K562 (cell line): Measurements from ENCODE around the gene ARSI. TPM values are rescaled to one million over a fixed set of nuclear protein-coding genes. Genes with fewer than 3 reads are reported as not detected.

Experiments
- ATAC-seq: fragments of 200-7000 bp; cut with Tn5 transposase; 3 replicates; pipeline ENCODE4 v1.9.1; 2020; ENCODE audit warnings: moderate library complexity
- BruUV-seq: library from RNA; stranded (reverse); fragments of 400-500 nt; replicated peaks from 2 replicates; lab custom pipeline; 2021; lab: Mats Ljungman, UMichigan
- CTCF ChIA-PET: fragments of 300-600 bp; formaldehyde crosslinking; extraction: SDS; loops from one replicate; lab custom pipeline; 2021; ENCODE audit warnings: low intra/inter-chr PET ratio; lab: Yijun Ruan, JAX
- POLR2A ChIA-PET: fragments of 300-600, 350-650 bp; sonication (Branson Sonifier 250); formaldehyde crosslinking; extraction: SDS; loops from one replicate; lab custom pipeline; 2021; ENCODE audit warnings: antibody characterized with exemption, inconsistent platforms; lab: Yijun Ruan, JAX
- DNase-seq, 4 experiments: peaks; one replicate each; pipeline versions ENCODE4 v3.0.0 to v3.0.0-alpha.2; 2011 to 2018; ENCODE audit warnings: low spot score in 3 of 4, mixed read lengths in 3 of 4; ENCODE audit errors: extremely low read depth in 1 of 4
- FAIRE-seq: peaks from 2 replicates; lab custom pipeline; 2011; peaks lifted over from hg19 to GRCh38; lab: Jason Lieb, UNC
- H2AFZ ChIP-seq: 2 replicates; pipeline ENCODE4 v1.6.0; 2011; ENCODE audit warnings: low read depth, low read length, control low read depth, inconsistent platforms
- H3K27ac ChIP-seq: fragments of 200-600 bp; 3 replicates; pipeline ENCODE4 v1.8.0; 2011; ENCODE audit warnings: low read depth, mild to moderate bottlenecking, control low read depth, inconsistent platforms, low read length, moderate library complexity, mixed read lengths; ENCODE audit errors: extremely low read depth
- H3K27me3 ChIP-seq, 2 experiments: fragments of 300-600 bp in 1 of 2; 2 replicates in 1 of 2; 3 replicates in 1 of 2; pipeline versions ENCODE4 v1.6.0 to v1.8.0; 2011; ENCODE audit warnings: inconsistent platforms in 2 of 2, low read length in 2 of 2, mild to moderate bottlenecking in 1 of 2, mixed read lengths in 1 of 2, moderate library complexity in 1 of 2; ENCODE audit not compliant: control insufficient read depth in 2 of 2, insufficient read depth in 2 of 2
- H3K36me3 ChIP-seq: fragments of 300-600 bp; 3 replicates; pipeline ENCODE4 v1.8.0; 2011; ENCODE audit warnings: mild to moderate bottlenecking, low read length, inconsistent platforms; ENCODE audit not compliant: control insufficient read depth, insufficient read depth
- H3K4me1 ChIP-seq, 2 experiments: fragments of 200-600 bp in 1 of 2; replicated peaks in 1 of 2; 2 replicates in 1 of 2; 3 replicates in 1 of 2; pipeline versions ENCODE4 v1.5.1 to v1.8.0; 2011; ENCODE audit warnings: inconsistent platforms in 2 of 2, low read length in 2 of 2, mild to moderate bottlenecking in 1 of 2, mixed read lengths in 1 of 2, moderate library complexity in 1 of 2; ENCODE audit not compliant: control insufficient read depth in 2 of 2, insufficient read depth in 2 of 2
- H3K4me2 ChIP-seq: 2 replicates; pipeline ENCODE4 v1.6.1; 2011; ENCODE audit warnings: low read length, control low read depth, inconsistent platforms, mixed read lengths; ENCODE audit not compliant: insufficient read depth
- H3K4me3 ChIP-seq: fragments of 200-600 bp; sonication (generic), shearing (Covaris generic); 2 replicates; pipeline ENCODE4 v1.5.1; 2016; ENCODE audit warnings: control low read depth, inconsistent platforms
- H3K79me2 ChIP-seq: fragments of 200-600 bp; 3 replicates; pipeline ENCODE4 v1.8.0; 2011; ENCODE audit warnings: low read length, inconsistent platforms; ENCODE audit not compliant: control insufficient read depth, insufficient read depth
- H3K9ac ChIP-seq, 2 experiments: 2 replicates each; pipeline versions ENCODE4 v1.6.0 to v1.6.1; 2011; ENCODE audit warnings: low read depth in 2 of 2, low read length in 2 of 2, control low read depth in 1 of 2, inconsistent platforms in 1 of 2, mild to moderate bottlenecking in 1 of 2, mixed read lengths in 1 of 2; ENCODE audit not compliant: insufficient read depth in 1 of 2
- H3K9me1 ChIP-seq: one replicate; pipeline ENCODE4 v1.6.0; 2011; ENCODE audit warnings: inconsistent platforms, mild to moderate bottlenecking, low read length, moderate library complexity; ENCODE audit not compliant: control insufficient read depth, insufficient read depth
- H3K9me3 ChIP-seq: replicated peaks from 2 replicates; pipeline ENCODE4 v1.5.1; 2011; ENCODE audit warnings: low read depth, low read length, inconsistent platforms; ENCODE audit not compliant: control insufficient read depth, insufficient read depth
- H4K20me1 ChIP-seq: replicated peaks from 2 replicates; pipeline ENCODE4 v1.6.1; 2011; ENCODE audit warnings: low read length, inconsistent platforms, mixed read lengths; ENCODE audit not compliant: control insufficient read depth, insufficient read depth
- CREBBP ChIP-seq: IDR thresholded peaks from one replicate; pipeline ENCODE4 v1.6.1; 2012; ENCODE audit warnings: low read depth, mild to moderate bottlenecking, control low read depth, inconsistent platforms, low read length
- CTBP1 ChIP-seq: fragments of 450-650 bp; IDR thresholded peaks from 2 replicates; pipeline ENCODE4 v1.6.1; 2016; ENCODE audit warnings: borderline replicate concordance
- DDX20 ChIP-seq: fragments of 450-650 bp; IDR thresholded peaks from 2 replicates; pipeline ENCODE4 v1.6.1; 2016; ENCODE audit warnings: missing genetic modification characterization, low read depth, mild to moderate bottlenecking, missing compliant biosample characterization, moderate library complexity
- FOXJ3 ChIP-seq: sonication (generic); formaldehyde crosslinking; IDR thresholded peaks from 2 replicates; pipeline ENCODE4 v1.4.0; 2020; ENCODE audit warnings: mild to moderate bottlenecking, missing genetic modification reagents
- FUS ChIP-seq: fragments of 200-400 bp; formaldehyde crosslinking; optimal IDR thresholded peaks from 2 replicates; pipeline ENCODE3; 2017; ENCODE audit warnings: low read depth, low read length
- ZNF79 ChIP-seq: fragments of 250-450 bp; sonication (Bioruptor Pico); IDR thresholded peaks from 2 replicates; pipeline ENCODE4 v1.4.0; 2020; ENCODE audit warnings: low read depth, mild to moderate bottlenecking, moderate library complexity
- WGBS: fragments of 100-300 bp; shearing (Covaris generic); methylation state at CpG from one replicate; pipeline ENCODE4 v1.1.6; 2016; ENCODE audit warnings: low coverage, mixed read lengths; ENCODE audit not compliant: insufficient coverage; ENCODE audit errors: missing lambda C conversion rate; 5-methylcytosine and 5-hydroxymethylcytosine counted together
- in situ Hi-C: fragments of 300-500 bp; cut with MboI; formaldehyde crosslinking; loops from 4 replicates; pipeline ENCODE4 v1.15.0; 2018; ENCODE audit warnings: inconsistent platforms, mixed read lengths
- intact Hi-C: fragments of 100-400 bp; cut with micrococcal nuclease; formaldehyde crosslinking; loops from 2 replicates; pipeline ENCODE4 v1.14.2; 2022
- polyA plus RNA-seq, 8 experiments: library from polyadenylated mRNA; depleted of rRNA in 4 of 8; stranded (reverse) in 5 of 8; unstranded in 3 of 8; fragments of >200 nt; fragmentation: Nextera tagmentation in 2 of 8; fragmentation: Illumina TruSeq in 1 of 8; extraction: Ambion mirVana in 2 of 8; extraction: Trizol in 1 of 8; gene quantifications; 2 replicates each; pipeline versions ENCODE4 v1.2.1 to v1.2.3, GENCODE V29; 2011 to 2014; ENCODE audit warnings: inconsistent platforms in 1 of 8, missing spikeins in 1 of 8
- total RNA-seq, 7 experiments: library from RNA; depleted of rRNA in 6 of 7; stranded (reverse); fragments of >200 nt in 6 of 7; fragmentation: Illumina TruSeq in 2 of 7; extraction: Trizol in 2 of 7; gene quantifications; 2 replicates each; pipeline versions ENCODE4 v1.2.1 to v1.2.3, GENCODE V29; 2011 to 2021; ENCODE audit warnings: low replicate concordance in 1 of 7
- TF ChIP-seq, protein P1 (sequence below), 2 experiments: IDR thresholded peaks in 1 of 2; conservative IDR thresholded peaks in 1 of 2; 2 replicates each; pipeline ENCODE4 v1.6.1; 2016; ENCODE audit warnings: low read depth in 2 of 2, mild to moderate bottlenecking in 1 of 2, missing compliant biosample characterization in 1 of 2, missing genetic modification characterization in 1 of 2, moderate library complexity in 1 of 2

The ARSI gene
- total and polyA plus RNA-seq, 9 of the 15 experiments (the other 6 are each of a cell fraction or from before 2014, with no cell fraction given): 0.04 to 0.07 TPM; not detected in 7

DNA sequence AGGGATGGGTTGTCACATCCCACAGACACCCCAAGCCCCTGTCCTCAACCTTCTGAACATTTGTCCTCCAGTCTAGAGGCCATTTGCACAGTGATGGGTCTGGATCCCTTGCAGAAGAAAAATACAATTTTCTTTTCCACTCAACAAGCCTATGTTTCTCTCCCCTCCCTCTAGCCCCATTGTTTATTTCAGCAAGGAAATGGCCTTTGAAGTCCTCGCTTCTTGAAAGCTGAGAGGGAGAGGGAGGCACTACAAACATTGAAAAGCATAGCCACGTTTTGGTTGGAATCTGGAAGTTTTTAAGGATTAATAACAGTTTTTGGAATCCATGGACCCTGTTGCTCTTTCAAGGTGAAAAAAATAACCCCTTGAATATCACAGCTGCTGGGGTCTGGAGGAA lies 24.0 kb upstream of the ARSI start:
- H3K27me3 ChIP-seq: peaks cover 2 to 23% of the 10 kb centered on the region in 2 experiments; a peak in 2 of 5 replicates
- H3K4me1 ChIP-seq: peaks cover 0 to 9% of the 10 kb centered on the region in 2 experiments; a peak in 3 of 5 replicates
- H3K79me2 ChIP-seq: no peaks in the 10 kb centered on the region
- ATAC-seq (no peak), DNase-seq (no peak), FAIRE-seq (no peak)
- 0% methylated on average over 2 of the region's 2 CpGs for WGBS
- H3K36me3 ChIP-seq: no peaks in the 10 kb centered on the region
- in situ Hi-C loops: no loop called here
- POLR2A ChIA-PET: interaction anchor here (0.6 kb wide), 1 partner anchor 15 kb away, joined by 3 read pairs; no protein-coding TSS in a partner anchor
- no peak for TF ChIP-seq FUS
- no peak for TF ChIP-seq CTBP1
- TF ChIP-seq FOXJ3 (CRISPR knock-in tag): no peak
- no peak for TF ChIP-seq ZNF79 (CRISPR knock-in tag)
- no peak for TF ChIP-seq CREBBP
- no peak for TF ChIP-seq DDX20 (tag)
- TF ChIP-seq, protein P1, sequence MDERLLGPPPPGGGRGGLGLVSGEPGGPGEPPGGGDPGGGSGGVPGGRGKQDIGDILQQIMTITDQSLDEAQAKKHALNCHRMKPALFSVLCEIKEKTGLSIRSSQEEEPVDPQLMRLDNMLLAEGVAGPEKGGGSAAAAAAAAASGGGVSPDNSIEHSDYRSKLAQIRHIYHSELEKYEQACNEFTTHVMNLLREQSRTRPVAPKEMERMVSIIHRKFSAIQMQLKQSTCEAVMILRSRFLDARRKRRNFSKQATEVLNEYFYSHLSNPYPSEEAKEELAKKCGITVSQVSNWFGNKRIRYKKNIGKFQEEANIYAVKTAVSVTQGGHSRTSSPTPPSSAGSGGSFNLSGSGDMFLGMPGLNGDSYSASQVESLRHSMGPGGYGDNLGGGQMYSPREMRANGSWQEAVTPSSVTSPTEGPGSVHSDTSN (CRISPR knock-in tag; IDR thresholded peaks at IDR 0.05; ENCODE audit: low read depth): no peak
- TF ChIP-seq, protein P1 (tag; conservative IDR thresholded peaks at IDR 0.05; ENCODE audit: low read depth): no peak
- H3K9me3 ChIP-seq: no peaks in the 10 kb centered on the region
- H4K20me1 ChIP-seq: no peaks in the 10 kb centered on the region; the same call in 1 of the 2 replicates
- CTCF ChIA-PET: no interaction called here
- intact Hi-C loops: no loop called here
- no peak overlapping the region for H3K4me2 ChIP-seq
- no peaks in the 10 kb centered on the region for H3K9me1 ChIP-seq
- no peak overlapping the region for H3K4me3 ChIP-seq
- H2AFZ ChIP-seq: no peak overlapping the region
- BruUV-seq: no TSS peak
- no peak overlapping the region for H3K9ac ChIP-seq
- H3K27ac ChIP-seq: no peak overlapping the region
